Smooth muscle cell (in vitro differentiated cells): ENCODE measurements around the gene UTRN. TPM values are rescaled to one million over a fixed set of nuclear protein-coding genes. Genes with fewer than 3 reads are reported as not detected.

Experiments used
- DNase-seq: peaks from one replicate; lab custom pipeline; 2025; ENCODE audit not compliant: unreplicated experiment; lab: John Stamatoyannopoulos, UW
- H2AFZ ChIP-seq: fragments of 200-600 bp; sonication (generic); 2 replicates; pipeline ENCODE4 v1.6.0; 2016; ENCODE audit warnings: antibody characterized with exemption, low read depth, mild to moderate bottlenecking
- H3F3A ChIP-seq: fragments of 200-600 bp; sonication (generic); 2 replicates; pipeline ENCODE4 v1.6.0; 2017; ENCODE audit warnings: antibody characterized with exemption, low read depth
- H3K27ac ChIP-seq: fragments of 200-600 bp; sonication (generic); 2 replicates; pipeline ENCODE4 v1.5.1; 2016; ENCODE audit warnings: low read depth, mild to moderate bottlenecking
- H3K27me3 ChIP-seq: fragments of 200-600 bp; sonication (generic); 2 replicates; pipeline ENCODE4 v1.6.1; 2016; ENCODE audit warnings: low read depth, mild to moderate bottlenecking
- H3K36me3 ChIP-seq: fragments of 200-600 bp; sonication (generic); 2 replicates; pipeline ENCODE4 v1.5.1; 2016; ENCODE audit warnings: low read depth
- H3K4me1 ChIP-seq: fragments of 200-600 bp; sonication (generic); 2 replicates; pipeline ENCODE4 v1.5.1; 2016; ENCODE audit warnings: low read depth
- H3K4me2 ChIP-seq: fragments of 200-600 bp; sonication (generic); 2 replicates; pipeline ENCODE4 v1.6.0; 2016; ENCODE audit warnings: mild to moderate bottlenecking
- H3K4me3 ChIP-seq: fragments of 200-600 bp; sonication (generic); 2 replicates; pipeline ENCODE4 v1.5.1; 2016; ENCODE audit warnings: mild to moderate bottlenecking
- H3K79me2 ChIP-seq: fragments of 200-600 bp; sonication (generic); 2 replicates; pipeline ENCODE4 v1.6.0; 2016; ENCODE audit warnings: low read depth, mild to moderate bottlenecking
- H3K9ac ChIP-seq: fragments of 200-600 bp; sonication (generic); 2 replicates; pipeline ENCODE4 v1.6.0; 2016; ENCODE audit warnings: low read depth
- H3K9me3 ChIP-seq: fragments of 200-600 bp; sonication (generic); replicated peaks from 2 replicates; pipeline ENCODE4 v1.5.1; 2016; ENCODE audit warnings: low read depth
- H4K20me1 ChIP-seq: fragments of 200-600 bp; sonication (generic); 2 replicates; pipeline ENCODE4 v1.6.0; 2016; ENCODE audit warnings: low read depth
- WGBS: methylation state at CpG from one replicate; pipeline ENCODE4 v1.1.7; 2016; ENCODE audit warnings: low lambda C conversion rate; 5-methylcytosine and 5-hydroxymethylcytosine counted together
- polyA plus RNA-seq: library from polyadenylated mRNA; unstranded; fragments of >200 nt; fragmentation: Nextera tagmentation; extraction: Ambion mirVana; gene quantifications from 2 replicates; pipeline ENCODE4 v1.2.1, GENCODE V29; 2016
- total RNA-seq: library from RNA; depleted of rRNA; stranded (reverse); fragments of >200 nt; gene quantifications from 2 replicates; pipeline ENCODE4 v1.2.3, GENCODE V29; 2014
- TF ChIP-seq, protein P1 (sequence below): fragments of 200-600 bp; sonication (generic); IDR thresholded peaks from 2 replicates; pipeline ENCODE4 v1.5.1; 2017; ENCODE audit warnings: borderline replicate concordance, mild to moderate bottlenecking, antibody characterized with exemption; ENCODE audit not compliant: insufficient read depth, poor library complexity, severe bottlenecking

The UTRN gene
- total and polyA plus RNA-seq, 2 experiments from 2014 or later = 12.6 to 47.3 TPM

DNA sequence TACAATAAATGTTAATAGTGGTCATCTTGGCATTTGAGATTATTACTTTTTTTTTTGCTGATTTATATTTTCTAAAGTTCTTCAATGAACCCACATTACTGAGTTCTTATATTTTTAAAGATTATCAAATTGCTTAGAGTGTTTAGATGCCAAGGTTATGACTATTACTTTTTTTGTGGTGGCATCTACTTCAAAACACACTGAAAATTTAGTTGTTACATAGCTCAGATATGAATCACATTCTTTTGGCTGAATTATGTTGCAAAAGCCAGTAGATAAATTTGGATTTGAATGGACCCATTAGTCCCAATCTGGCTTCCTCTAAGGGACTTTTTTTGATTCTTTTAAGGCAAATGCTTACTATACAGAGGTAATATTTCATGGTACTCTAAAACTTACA lies 8.9 kb downstream of the UTRN start:
- no peak overlapping the region for H3K4me3 ChIP-seq

DNA sequence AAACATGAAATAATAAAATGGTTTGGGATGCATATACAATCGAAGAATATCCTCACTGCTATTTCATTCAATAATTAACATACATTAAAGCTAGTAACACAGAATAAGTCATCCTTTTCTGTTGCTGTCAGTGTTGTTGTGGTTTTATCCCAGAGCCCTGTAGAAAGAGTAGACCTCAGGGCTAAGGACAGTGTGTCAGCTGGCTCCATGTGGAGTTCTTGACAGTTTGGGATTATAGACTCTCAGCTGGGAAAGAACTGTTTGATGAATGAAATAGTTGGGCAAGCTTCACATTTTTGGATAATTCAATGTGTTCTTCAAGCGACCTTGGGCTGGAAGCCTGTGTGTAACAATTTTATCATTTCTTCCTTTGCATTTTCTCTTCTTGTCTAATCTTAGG lies 10.1 kb downstream of the UTRN start:
- no peaks in the 10 kb centered on the region for H3K36me3 ChIP-seq
- H3K79me2 ChIP-seq = peaks cover 6% of the 10 kb centered on the region

More for the DNA sequence above, 8.9 kb downstream of the UTRN start:
- Histone ChIP-seq H3K4me1 (peaks cover 4% of the 10 kb centered on the region), H3K79me2 (peaks cover 7% of the 10 kb centered on the region), H2AFZ (no peak overlapping the region), H3F3A (no peaks in the 10 kb centered on the region), H3K9ac (no peak overlapping the region), H4K20me1 (no peaks in the 10 kb centered on the region), H3K36me3 (no peaks in the 10 kb centered on the region), H3K27ac (no peak overlapping the region), H3K27me3 (no peaks in the 10 kb centered on the region), H3K9me3 (no peaks in the 10 kb centered on the region), H3K4me2 (no peak overlapping the region)
- TF ChIP-seq, protein P1, sequence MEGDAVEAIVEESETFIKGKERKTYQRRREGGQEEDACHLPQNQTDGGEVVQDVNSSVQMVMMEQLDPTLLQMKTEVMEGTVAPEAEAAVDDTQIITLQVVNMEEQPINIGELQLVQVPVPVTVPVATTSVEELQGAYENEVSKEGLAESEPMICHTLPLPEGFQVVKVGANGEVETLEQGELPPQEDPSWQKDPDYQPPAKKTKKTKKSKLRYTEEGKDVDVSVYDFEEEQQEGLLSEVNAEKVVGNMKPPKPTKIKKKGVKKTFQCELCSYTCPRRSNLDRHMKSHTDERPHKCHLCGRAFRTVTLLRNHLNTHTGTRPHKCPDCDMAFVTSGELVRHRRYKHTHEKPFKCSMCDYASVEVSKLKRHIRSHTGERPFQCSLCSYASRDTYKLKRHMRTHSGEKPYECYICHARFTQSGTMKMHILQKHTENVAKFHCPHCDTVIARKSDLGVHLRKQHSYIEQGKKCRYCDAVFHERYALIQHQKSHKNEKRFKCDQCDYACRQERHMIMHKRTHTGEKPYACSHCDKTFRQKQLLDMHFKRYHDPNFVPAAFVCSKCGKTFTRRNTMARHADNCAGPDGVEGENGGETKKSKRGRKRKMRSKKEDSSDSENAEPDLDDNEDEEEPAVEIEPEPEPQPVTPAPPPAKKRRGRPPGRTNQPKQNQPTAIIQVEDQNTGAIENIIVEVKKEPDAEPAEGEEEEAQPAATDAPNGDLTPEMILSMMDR = no peak
- no peak for DNase-seq

DNA sequence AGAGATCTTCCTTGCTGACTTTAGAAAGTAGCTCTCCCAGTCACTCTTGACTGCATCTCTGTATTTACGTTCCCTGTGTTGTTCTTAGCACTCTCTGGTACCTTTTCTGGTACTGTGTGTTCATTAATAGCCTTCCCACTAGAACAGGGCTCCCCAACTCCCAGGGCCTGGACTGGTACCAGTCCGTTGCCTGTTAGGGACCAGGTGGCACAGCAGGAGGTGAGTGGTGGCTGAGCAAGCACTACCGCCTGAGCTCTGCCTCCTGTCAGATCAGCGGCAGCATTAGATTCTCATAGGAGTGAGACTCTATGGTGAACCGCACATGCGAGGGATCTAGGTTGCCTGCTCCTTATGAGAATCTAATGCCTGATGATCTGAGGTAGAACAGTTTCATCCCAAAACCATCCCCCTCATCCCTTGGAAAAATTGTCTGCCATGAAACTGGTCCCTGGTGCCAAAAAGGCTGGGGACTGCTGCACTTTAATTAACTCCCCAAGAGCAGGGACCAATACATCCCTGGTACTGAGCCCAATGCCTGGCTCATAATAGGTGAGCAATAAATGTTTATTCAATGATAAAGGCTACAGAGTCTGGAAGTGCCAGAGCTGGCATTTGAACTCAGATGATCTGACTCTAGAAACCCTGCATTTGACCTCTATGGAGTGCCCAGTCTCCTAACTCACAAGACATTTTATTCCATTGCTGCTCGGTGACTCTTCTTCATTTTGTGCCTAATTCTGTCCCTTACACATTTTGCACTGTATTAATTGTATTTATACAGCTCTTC lies 11.0 kb downstream of the UTRN start:
- H3K79me2 ChIP-seq = peaks cover 4% of the 10 kb centered on the region
- 97% methylated on average over 7 of the region's 7 CpGs for WGBS
- no peaks in the 10 kb centered on the region for H3F3A ChIP-seq
- H3K9ac ChIP-seq = no peak overlapping the region
- DNase-seq = no peak
- H2AFZ ChIP-seq = no peak overlapping the region
- no peak overlapping the region for H3K4me2 ChIP-seq
- no peaks in the 10 kb centered on the region for H3K27me3 ChIP-seq
- H3K4me1 ChIP-seq = peaks cover 4% of the 10 kb centered on the region
- H3K9me3 ChIP-seq = no peaks in the 10 kb centered on the region
- no peak overlapping the region for H3K4me3 ChIP-seq
- no peak overlapping the region for H3K27ac ChIP-seq
- TF ChIP-seq, protein P1 = no peak
- H3K36me3 ChIP-seq = no peaks in the 10 kb centered on the region
- no peaks in the 10 kb centered on the region for H4K20me1 ChIP-seq

More for the DNA sequence above, 10.1 kb downstream of the UTRN start:
- no peaks in the 10 kb centered on the region for H3F3A ChIP-seq
- H4K20me1 ChIP-seq = no peaks in the 10 kb centered on the region
- H2AFZ ChIP-seq = no peak overlapping the region
- WGBS = 95% methylated on average over 2 of the region's 2 CpGs
- TF ChIP-seq, protein P1 = no peak
- no peak overlapping the region for H3K9ac ChIP-seq
- no peak overlapping the region for H3K4me3 ChIP-seq
- DNase-seq = no peak
- no peaks in the 10 kb centered on the region for H3K9me3 ChIP-seq
- no peak overlapping the region for H3K4me2 ChIP-seq
- no peak overlapping the region for H3K27ac ChIP-seq
- H3K4me1 ChIP-seq = peaks cover 4% of the 10 kb centered on the region
- no peaks in the 10 kb centered on the region for H3K27me3 ChIP-seq

DNA sequence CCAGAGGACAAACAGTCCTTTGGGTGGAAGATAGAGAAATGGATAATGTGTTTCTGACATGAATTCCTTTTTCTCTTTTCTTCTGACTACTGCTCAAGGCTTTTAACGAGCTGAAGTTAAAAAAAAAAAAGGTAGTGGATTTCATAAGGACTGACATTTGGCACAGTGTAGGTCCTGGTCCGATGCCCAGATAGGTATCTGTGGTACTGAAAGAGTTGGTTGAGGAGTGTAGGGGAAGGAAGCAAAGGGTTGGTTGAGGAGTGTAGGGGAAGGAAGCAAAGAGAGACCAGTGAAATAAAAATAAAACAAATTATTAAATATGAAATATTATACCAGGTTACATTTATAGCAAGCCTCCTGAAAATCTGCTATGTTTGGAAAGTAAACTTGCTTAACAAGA lies 11.8 kb downstream of the UTRN start:
- Histone ChIP-seq H3F3A (no peaks in the 10 kb centered on the region), H4K20me1 (no peaks in the 10 kb centered on the region), H3K4me3 (no peak overlapping the region), H3K4me1 (peaks cover 4% of the 10 kb centered on the region), H3K9ac (no peak overlapping the region), H3K36me3 (no peaks in the 10 kb centered on the region), H3K27ac (no peak overlapping the region), H3K79me2 (peaks cover 4% of the 10 kb centered on the region), H2AFZ (no peak overlapping the region), H3K4me2 (no peak overlapping the region), H3K27me3 (no peaks in the 10 kb centered on the region), H3K9me3 (no peaks in the 10 kb centered on the region)
- WGBS = 96% methylated on average over 2 of the region's 2 CpGs
- DNase-seq = no peak
- TF ChIP-seq, protein P1 = no peak
